Measurements from ENCODE around the gene TMEM175.

The TMEM175 gene

GRCh38 chr4:931960-932712 lies at the start of gene TMEM175, which contains the start of gene GAK:
TSS of gene TMEM175 (plus strand) at chr4:932460. CDS start at chr4:947740, 15,280 bp downstream.
TSS of gene GAK (minus strand) at chr4:932316. CDS start at chr4:932187, 129 bp downstream.
- DNase-seq (ENCODE audit: low read depth in 2 of 2): peak; percentile 92 to 96

GRCh38 chr4:882646-883045 lies 49.6 kb upstream of the TMEM175 start:
- DNase-seq (ENCODE audit: low read depth in 2 of 2): no peak

- no peak for DNase-seq (ENCODE audit: low read depth in 2 of 2)
These were observed 48.7 kb upstream of the TMEM175 start for GRCh38 chr4:883377-884095.

- no peak for DNase-seq (ENCODE audit: low read depth in 2 of 2)
These were observed 48.0 kb upstream of the TMEM175 start for GRCh38 chr4:884259-884658.

GRCh38 chr4:884896-885295 lies 47.4 kb upstream of the TMEM175 start:
- DNase-seq (ENCODE audit: low read depth in 2 of 2): no peak

GRCh38 chr4:885353-885752 lies 46.9 kb upstream of the TMEM175 start:
- DNase-seq (ENCODE audit: low read depth in 2 of 2): no peak

- no peak for DNase-seq (ENCODE audit: low read depth in 2 of 2)
These were observed 46.0 kb upstream of the TMEM175 start for GRCh38 chr4:886244-886643.

GRCh38 chr4:887034-887763 lies 45.1 kb upstream of the TMEM175 start:
- no peak for DNase-seq (ENCODE audit: low read depth in 2 of 2)

- DNase-seq (ENCODE audit: low read depth in 2 of 2): no peak
These were observed 44.2 kb upstream of the TMEM175 start for GRCh38 chr4:888029-888428.

GRCh38 chr4:889516-889915 lies 42.7 kb upstream of the TMEM175 start:
- DNase-seq (ENCODE audit: low read depth in 2 of 2): no peak

GRCh38 chr4:890036-890695 lies 42.1 kb upstream of the TMEM175 start:
- no peak for DNase-seq (ENCODE audit: low read depth in 2 of 2)

- peak in 1 of 2 donors; percentile 22 for DNase-seq (ENCODE audit: low read depth in 2 of 2)
These were observed 40.5 kb upstream of the TMEM175 start for GRCh38 chr4:891747-892146.

GRCh38 chr4:892780-893179 lies 39.5 kb upstream of the TMEM175 start:
- DNase-seq (ENCODE audit: low read depth in 2 of 2): no peak

- no peak for DNase-seq (ENCODE audit: low read depth in 2 of 2)
These were observed 38.8 kb upstream of the TMEM175 start for GRCh38 chr4:893276-893994.

- DNase-seq (ENCODE audit: low read depth in 2 of 2): no peak
These were observed 38.1 kb upstream of the TMEM175 start for GRCh38 chr4:893995-894705.

GRCh38 chr4:895596-895995 lies 36.7 kb upstream of the TMEM175 start:
- DNase-seq (ENCODE audit: low read depth in 2 of 2): no peak

- no peak for DNase-seq (ENCODE audit: low read depth in 2 of 2)
These were observed 36.0 kb upstream of the TMEM175 start for GRCh38 chr4:896216-896615.

GRCh38 chr4:896630-897029 lies 35.6 kb upstream of the TMEM175 start:
- DNase-seq (ENCODE audit: low read depth in 2 of 2): no peak

GRCh38 chr4:898123-898522 lies 34.1 kb upstream of the TMEM175 start:
- DNase-seq (ENCODE audit: low read depth in 2 of 2): no peak

- no peak for DNase-seq (ENCODE audit: low read depth in 2 of 2)
These were observed 33.2 kb upstream of the TMEM175 start for GRCh38 chr4:898869-899555.
